Type B pancreatic cell (in vitro differentiated cells): ENCODE data around the gene KIAA1755. TPM values are rescaled to one million over a fixed set of nuclear protein-coding genes. Genes with fewer than 3 reads are reported as not detected.

Experiments used
- DNase-seq: peaks from one replicate; pipeline ENCODE4 v3.0.0; 2021; ENCODE audit warnings: mixed read lengths; ENCODE audit not compliant: unreplicated experiment; ENCODE audit errors: extremely low spot score
- H3K27ac Mint-ChIP-seq: 2 replicates; pipeline ENCODE4 v1.8.0; 2021; ENCODE audit warnings: mild to moderate bottlenecking, mixed read lengths
- H3K27me3 Mint-ChIP-seq: 2 replicates; pipeline ENCODE4 v1.8.0; 2021; ENCODE audit warnings: mixed read lengths
- H3K36me3 Mint-ChIP-seq: 2 replicates; pipeline ENCODE4 v1.8.0; 2021; ENCODE audit warnings: mixed read lengths
- H3K4me1 Mint-ChIP-seq: one replicate; pipeline ENCODE4 v1.8.0; 2021; ENCODE audit warnings: mixed read lengths; ENCODE audit not compliant: unreplicated experiment
- H3K4me3 Mint-ChIP-seq: 2 replicates; pipeline ENCODE4 v1.8.0; 2021; ENCODE audit warnings: mild to moderate bottlenecking, mixed read lengths
- H3K9me3 Mint-ChIP-seq: 2 replicates; pipeline ENCODE4 v1.8.0; 2021; ENCODE audit warnings: mixed read lengths
- total RNA-seq: library from RNA; stranded (reverse); gene quantifications from 2 replicates; pipeline ENCODE4 v1.2.1, GENCODE V29; 2021; ENCODE audit warnings: low replicate concordance
- TF ChIP-seq, protein P1 (sequence below): fragments of 200-600 bp; sonication (generic); conservative IDR thresholded peaks from 2 replicates; pipeline ENCODE4 v1.5.0; 2021; ENCODE audit warnings: antibody characterized with exemption, mild to moderate bottlenecking

KIAA1755 gene
- total RNA-seq, 1 donor from 2014 or later = 4.7 TPM

DNA sequence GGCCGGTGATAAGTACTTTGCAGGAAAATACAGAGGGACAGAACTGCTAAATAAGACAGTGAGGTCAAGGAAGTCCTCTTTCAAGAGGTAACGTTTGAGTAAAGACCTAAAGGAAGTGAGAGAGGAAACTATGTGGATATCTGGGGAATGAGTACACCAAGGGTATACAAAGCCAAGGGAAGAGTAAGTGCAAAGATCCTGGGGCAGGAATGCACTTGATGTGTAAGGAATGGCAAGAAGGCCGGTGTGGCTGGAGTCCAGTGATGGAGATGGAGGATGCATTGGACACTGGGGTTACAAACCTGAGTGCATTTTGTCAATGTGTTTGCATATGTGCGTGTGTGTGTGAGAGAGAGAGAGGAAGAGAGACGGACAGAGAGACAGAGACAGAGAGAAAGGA, 63.3 kb downstream of the KIAA1755 start:
- H3K36me3 Mint-ChIP-seq = no peaks in the 10 kb centered on the region
- H3K27ac Mint-ChIP-seq = no peak overlapping the region
- no peak overlapping the region for H3K4me3 Mint-ChIP-seq
- TF ChIP-seq, protein P1, sequence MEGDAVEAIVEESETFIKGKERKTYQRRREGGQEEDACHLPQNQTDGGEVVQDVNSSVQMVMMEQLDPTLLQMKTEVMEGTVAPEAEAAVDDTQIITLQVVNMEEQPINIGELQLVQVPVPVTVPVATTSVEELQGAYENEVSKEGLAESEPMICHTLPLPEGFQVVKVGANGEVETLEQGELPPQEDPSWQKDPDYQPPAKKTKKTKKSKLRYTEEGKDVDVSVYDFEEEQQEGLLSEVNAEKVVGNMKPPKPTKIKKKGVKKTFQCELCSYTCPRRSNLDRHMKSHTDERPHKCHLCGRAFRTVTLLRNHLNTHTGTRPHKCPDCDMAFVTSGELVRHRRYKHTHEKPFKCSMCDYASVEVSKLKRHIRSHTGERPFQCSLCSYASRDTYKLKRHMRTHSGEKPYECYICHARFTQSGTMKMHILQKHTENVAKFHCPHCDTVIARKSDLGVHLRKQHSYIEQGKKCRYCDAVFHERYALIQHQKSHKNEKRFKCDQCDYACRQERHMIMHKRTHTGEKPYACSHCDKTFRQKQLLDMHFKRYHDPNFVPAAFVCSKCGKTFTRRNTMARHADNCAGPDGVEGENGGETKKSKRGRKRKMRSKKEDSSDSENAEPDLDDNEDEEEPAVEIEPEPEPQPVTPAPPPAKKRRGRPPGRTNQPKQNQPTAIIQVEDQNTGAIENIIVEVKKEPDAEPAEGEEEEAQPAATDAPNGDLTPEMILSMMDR = no peak
- no peak for DNase-seq
- no peaks in the 10 kb centered on the region for H3K27me3 Mint-ChIP-seq
- H3K9me3 Mint-ChIP-seq = no peaks in the 10 kb centered on the region
- H3K4me1 Mint-ChIP-seq = no peaks in the 10 kb centered on the region

DNA sequence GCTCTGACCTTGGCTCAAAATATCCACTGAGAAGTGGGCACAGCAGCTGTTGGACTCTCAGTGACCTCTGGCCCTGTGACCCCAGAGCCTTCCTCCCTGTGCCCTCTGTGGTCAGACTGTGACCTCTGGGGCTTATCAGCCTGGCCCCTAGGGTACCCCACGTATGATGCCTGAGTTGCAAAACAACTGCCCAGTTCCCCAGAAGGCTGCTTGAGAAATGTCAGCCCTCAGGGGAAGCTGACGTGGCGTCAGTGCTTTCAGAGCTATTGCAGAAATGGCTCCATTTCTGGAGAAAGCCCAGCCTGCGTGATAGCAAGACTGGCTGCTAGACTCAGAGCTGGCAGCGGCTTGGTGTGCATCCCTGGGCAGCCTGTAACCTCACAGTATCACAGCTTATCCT, 63.9 kb downstream of the KIAA1755 start:
- Mint-ChIP-seq H3K4me1 (no peaks in the 10 kb centered on the region), H3K9me3 (no peaks in the 10 kb centered on the region), H3K27ac (no peak overlapping the region), H3K36me3 (no peaks in the 10 kb centered on the region), H3K4me3 (no peak overlapping the region), H3K27me3 (no peaks in the 10 kb centered on the region)
- TF ChIP-seq, protein P1 = no peak
- DNase-seq = no peak

DNA sequence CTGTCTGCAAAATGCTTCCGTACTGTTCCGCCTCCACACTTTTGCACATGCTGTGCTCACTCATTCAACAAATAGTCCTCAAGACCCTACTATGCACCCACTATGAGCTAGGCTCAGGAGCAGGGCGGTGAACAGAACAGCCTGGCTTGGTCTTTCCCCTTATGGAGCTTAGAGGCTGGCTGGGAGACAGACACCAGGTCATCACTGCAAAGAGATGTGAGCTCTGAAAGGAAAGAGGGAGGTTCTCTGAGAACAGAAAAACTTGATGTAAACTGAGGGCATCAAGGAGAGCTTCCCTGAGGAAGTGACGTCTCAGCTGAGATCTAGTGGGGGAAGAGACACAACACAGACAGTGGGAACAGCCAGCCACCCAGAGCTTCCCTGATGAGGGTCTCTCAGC, 64.5 kb downstream of the KIAA1755 start:
- H3K36me3 Mint-ChIP-seq = no peaks in the 10 kb centered on the region
- no peaks in the 10 kb centered on the region for H3K27me3 Mint-ChIP-seq
- TF ChIP-seq, protein P1 = no peak
- H3K4me3 Mint-ChIP-seq = no peak overlapping the region
- no peak for DNase-seq
- H3K4me1 Mint-ChIP-seq = no peaks in the 10 kb centered on the region
- no peaks in the 10 kb centered on the region for H3K9me3 Mint-ChIP-seq
- no peak overlapping the region for H3K27ac Mint-ChIP-seq

DNA sequence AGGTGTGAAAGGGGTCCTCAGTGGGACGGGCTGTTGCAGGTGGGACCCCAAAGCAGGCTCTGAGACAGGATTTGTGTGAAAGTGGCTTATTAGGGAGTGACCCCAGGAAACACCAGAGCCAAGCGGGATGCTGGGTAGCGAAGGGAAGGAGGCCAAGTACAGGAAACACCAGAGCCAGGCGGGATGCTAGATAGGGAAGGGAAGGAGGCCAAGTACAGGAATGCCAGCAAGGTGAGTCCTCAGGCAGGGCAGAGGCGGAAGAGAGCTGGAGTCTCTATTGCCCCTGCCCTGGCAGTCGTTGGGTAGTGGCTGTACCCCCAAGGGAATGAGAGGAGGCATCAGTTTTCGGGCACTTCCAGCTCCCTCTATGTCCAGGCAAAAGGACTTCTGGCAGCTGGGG, 65.0 kb downstream of the KIAA1755 start:
- no peak for DNase-seq
- no peak overlapping the region for H3K27ac Mint-ChIP-seq
- TF ChIP-seq, protein P1 = no peak
- H3K36me3 Mint-ChIP-seq = no peaks in the 10 kb centered on the region
- H3K4me1 Mint-ChIP-seq = no peaks in the 10 kb centered on the region
- no peaks in the 10 kb centered on the region for H3K9me3 Mint-ChIP-seq
- no peaks in the 10 kb centered on the region for H3K27me3 Mint-ChIP-seq
- H3K4me3 Mint-ChIP-seq = no peak overlapping the region

DNA sequence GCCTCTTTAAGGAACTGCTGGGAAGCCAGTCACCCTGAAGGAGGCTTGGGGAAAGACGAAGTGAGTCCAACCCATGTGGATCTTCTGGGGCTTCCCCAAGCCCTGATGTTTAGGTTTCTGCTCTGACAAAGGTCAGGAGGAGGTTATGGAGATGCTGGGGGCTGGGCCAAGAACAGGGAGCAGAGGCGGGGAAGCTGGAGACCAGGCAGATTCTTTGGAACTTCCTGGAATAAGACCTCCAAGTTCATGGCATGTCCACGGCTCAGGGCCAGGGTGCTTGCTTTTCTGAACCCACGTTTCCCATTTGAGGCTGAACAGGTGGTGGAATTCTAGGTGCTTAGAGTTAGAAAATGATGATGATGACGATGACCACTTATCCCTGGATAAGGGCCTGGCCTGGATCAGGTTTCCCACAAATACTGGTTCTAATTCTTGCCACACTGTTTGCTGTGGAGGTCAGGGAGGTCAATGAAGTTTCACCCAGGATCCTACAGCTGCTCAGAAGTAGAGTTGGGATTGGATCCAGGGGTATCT, 65.5 kb downstream of the KIAA1755 start:
- DNase-seq = no peak
- Mint-ChIP-seq H3K9me3 (no peaks in the 10 kb centered on the region), H3K4me3 (no peak overlapping the region), H3K27ac (no peak overlapping the region), H3K36me3 (no peaks in the 10 kb centered on the region), H3K4me1 (no peaks in the 10 kb centered on the region), H3K27me3 (no peaks in the 10 kb centered on the region)
- TF ChIP-seq, protein P1 = no peak

DNA sequence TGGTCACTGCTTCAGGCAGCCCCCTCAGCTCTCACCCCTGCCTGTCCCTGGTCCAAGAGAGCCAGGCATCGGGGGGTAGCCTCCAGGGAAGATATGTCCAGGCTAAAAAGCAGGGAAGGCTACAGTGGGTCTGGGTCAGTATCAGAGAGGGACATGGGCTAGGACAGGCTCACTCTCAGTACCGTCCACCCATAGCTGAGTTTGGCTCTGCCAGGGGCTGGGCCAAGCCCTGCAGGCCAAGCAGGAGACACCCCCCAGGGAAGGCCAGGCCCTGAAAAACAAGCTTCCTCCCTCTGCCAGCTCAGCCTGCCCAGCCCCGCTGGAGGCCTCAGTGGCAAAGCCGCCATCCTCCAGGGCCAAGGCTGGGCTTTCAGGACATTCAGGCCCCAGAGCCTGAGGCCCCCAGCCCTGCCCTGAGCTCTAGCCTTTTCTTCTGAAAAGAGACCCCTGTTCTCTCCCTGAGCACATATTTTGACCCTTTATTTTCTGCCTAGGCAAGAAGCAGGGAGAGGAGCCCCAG, 66.9 kb downstream of the KIAA1755 start:
- Mint-ChIP-seq H3K27ac (no peak overlapping the region), H3K9me3 (no peaks in the 10 kb centered on the region), H3K4me3 (no peak overlapping the region), H3K27me3 (peaks cover 3% of the 10 kb centered on the region), H3K36me3 (no peaks in the 10 kb centered on the region), H3K4me1 (no peaks in the 10 kb centered on the region)
- TF ChIP-seq, protein P1 = no peak
- no peak for DNase-seq
